Lung (tissue), 12 donors: ENCODE data around the gene FBXO17. TPM values are rescaled to one million over a fixed set of nuclear protein-coding genes. Genes with fewer than 3 reads are reported as not detected.
A peak's percentile ranks its signal among the peaks of the same experiment; 100 is the strongest.

Experiments used
- ATAC-seq: fragments of 200-7000 bp; cut with Tn5 transposase; one replicate; pipeline ENCODE4 v1.9.1; 2020; ENCODE audit warnings: moderate number of reproducible peaks; ENCODE audit not compliant: insufficient read depth, low FRiP score
- DNase-seq, 3 donors: peaks; one replicate each; pipeline ENCODE4 v3.0.0-alpha.2; 2013 to 2017
- H3K27ac ChIP-seq, 2 donors: one replicate each; pipeline ENCODE4 v1.5.1; 2013; ENCODE audit warnings: mild to moderate bottlenecking in 2 of 2, moderate library complexity in 2 of 2, control low read depth in 1 of 2, inconsistent platforms in 1 of 2, low read depth in 1 of 2, low read length in 1 of 2
- H3K27me3 ChIP-seq, 3 donors: one replicate each; pipeline ENCODE4 v1.5.1; 2013; ENCODE audit warnings: low read length in 2 of 3; ENCODE audit not compliant: control insufficient read depth in 3 of 3, insufficient read depth in 3 of 3
- H3K36me3 ChIP-seq, 4 donors: one replicate each; pipeline ENCODE4 v1.5.1; 2013; ENCODE audit warnings: low read length in 4 of 4, mild to moderate bottlenecking in 1 of 4, moderate library complexity in 1 of 4; ENCODE audit not compliant: control insufficient read depth in 4 of 4, insufficient read depth in 4 of 4
- H3K4me1 ChIP-seq, 5 donors: one replicate each; pipeline ENCODE4 v1.5.1; 2013; ENCODE audit warnings: low read length in 5 of 5, mild to moderate bottlenecking in 2 of 5, moderate library complexity in 1 of 5; ENCODE audit not compliant: control insufficient read depth in 5 of 5, insufficient read depth in 5 of 5
- H3K4me3 ChIP-seq: one replicate; pipeline ENCODE4 v1.5.1; 2013; ENCODE audit warnings: mild to moderate bottlenecking, control low read depth, moderate library complexity
- H3K9ac ChIP-seq, 2 donors: one replicate each; pipeline ENCODE4 v1.5.1; 2013; ENCODE audit warnings: low read length in 2 of 2, control low read depth in 1 of 2; ENCODE audit not compliant: insufficient read depth in 1 of 2
- H3K9me3 ChIP-seq, 4 donors: one replicate each; pipeline ENCODE4 v1.5.1; 2013; ENCODE audit warnings: low read length in 3 of 4, mild to moderate bottlenecking in 1 of 4, moderate library complexity in 1 of 4; ENCODE audit not compliant: control insufficient read depth in 4 of 4, insufficient read depth in 3 of 4
- WGBS, 2 donors: extraction: QIAGEN DNeasy Blood & Tissue Kit; methylation state at CpG; one replicate each; pipeline ENCODE4 v1.1.7; 2013; 5-methylcytosine and 5-hydroxymethylcytosine counted together
- polyA plus RNA-seq, 2 donors: library from polyadenylated mRNA; stranded (reverse); fragments of 200-250 nt; gene quantifications; one replicate each; pipeline ENCODE4 v1.2.1, GENCODE V29; 2013
- total RNA-seq, 2 donors: library from RNA; depleted of rRNA in 1 of 2; stranded (reverse); fragments of >200 nt in 1 of 2; gene quantifications; one replicate each; pipeline ENCODE4 v1.2.1, GENCODE V29; 2014 to 2021
- TF ChIP-seq, protein P1 (sequence below): IDR thresholded peaks from 2 replicates; pipeline ENCODE4 v1.5.1; 2012; ENCODE audit warnings: mild to moderate bottlenecking; ENCODE audit errors: control extremely low read depth, extremely low read depth
- donor health status: control.
- donor health status: control.
- donor health status: Bipolar disorder and iron deficiency.
- donor health status: healthy.
- donor health status: DM: yes; HTN: yes; CAD: no.

Gene FBXO17
- total and polyA plus RNA-seq, 4 donors, result 5.1 to 18.8 (median 8.9) TPM

DNA sequence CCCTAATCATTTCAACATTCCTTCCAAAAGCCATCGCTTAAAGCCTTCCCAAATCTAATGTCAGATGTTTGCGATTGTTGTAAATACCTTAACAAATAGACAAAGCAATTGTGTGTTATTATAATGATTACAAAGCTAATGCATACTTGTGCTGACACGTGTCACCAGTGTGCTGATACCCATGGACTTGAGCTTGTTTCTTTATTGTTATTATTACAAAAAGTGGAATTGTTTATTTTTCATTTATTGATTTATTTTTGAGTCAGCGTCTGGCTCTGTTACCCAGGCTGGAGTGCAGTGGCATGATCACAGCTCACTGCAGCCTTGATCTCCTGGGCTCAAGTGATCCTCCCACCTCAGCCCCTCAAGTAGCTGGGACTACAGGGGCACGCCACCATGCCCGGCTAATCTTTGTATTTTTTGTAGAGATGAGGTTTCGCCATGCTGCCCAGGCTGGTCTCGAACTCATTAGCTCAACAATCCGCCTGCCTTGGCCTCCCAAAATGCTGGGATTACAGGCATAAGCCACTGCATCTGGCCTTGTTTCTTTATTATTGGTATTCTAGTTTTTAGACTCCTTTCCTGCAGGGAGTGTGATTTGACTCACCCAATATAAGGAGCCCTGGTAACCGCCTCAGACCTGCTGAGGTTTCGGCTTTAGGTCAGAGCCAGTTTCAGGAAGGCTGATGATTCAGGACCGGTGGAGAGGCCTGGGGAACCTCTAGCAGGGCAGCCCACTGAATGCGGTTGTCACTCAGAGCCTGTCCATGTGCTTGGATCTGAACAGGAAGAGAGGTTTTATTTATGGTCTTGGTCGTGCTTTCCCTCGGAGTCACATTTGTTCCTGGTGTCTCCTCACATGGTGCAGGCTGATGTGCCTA lies 2.1 kb upstream of the FBXO17 start:
- H3K27ac ChIP-seq, result no peak overlapping the region
- no peaks in the 10 kb centered on the region for H3K27me3 ChIP-seq
- DNase-seq, result no peak

DNA sequence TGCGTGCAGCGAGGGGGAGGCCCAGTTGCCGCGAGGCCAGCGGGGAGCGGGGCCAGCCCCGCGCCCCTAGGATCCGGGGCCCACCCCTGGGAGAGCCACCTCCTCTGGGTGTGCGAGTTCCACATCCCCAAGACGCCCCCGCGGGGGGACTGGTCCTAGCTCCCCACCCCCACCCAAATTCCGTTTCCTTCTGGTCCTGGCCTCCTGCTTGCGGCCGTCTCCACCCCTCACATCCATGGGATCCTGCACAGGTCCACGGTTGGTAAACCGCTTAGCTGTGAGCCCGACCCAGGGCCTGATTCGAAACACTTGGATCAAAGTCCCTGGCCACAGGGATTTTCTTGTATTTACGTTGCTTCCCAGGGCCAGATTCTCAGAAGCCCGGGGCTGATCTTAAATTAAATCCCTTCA lies 324 bp upstream of the FBXO17 start:
- TF ChIP-seq, protein P1, sequence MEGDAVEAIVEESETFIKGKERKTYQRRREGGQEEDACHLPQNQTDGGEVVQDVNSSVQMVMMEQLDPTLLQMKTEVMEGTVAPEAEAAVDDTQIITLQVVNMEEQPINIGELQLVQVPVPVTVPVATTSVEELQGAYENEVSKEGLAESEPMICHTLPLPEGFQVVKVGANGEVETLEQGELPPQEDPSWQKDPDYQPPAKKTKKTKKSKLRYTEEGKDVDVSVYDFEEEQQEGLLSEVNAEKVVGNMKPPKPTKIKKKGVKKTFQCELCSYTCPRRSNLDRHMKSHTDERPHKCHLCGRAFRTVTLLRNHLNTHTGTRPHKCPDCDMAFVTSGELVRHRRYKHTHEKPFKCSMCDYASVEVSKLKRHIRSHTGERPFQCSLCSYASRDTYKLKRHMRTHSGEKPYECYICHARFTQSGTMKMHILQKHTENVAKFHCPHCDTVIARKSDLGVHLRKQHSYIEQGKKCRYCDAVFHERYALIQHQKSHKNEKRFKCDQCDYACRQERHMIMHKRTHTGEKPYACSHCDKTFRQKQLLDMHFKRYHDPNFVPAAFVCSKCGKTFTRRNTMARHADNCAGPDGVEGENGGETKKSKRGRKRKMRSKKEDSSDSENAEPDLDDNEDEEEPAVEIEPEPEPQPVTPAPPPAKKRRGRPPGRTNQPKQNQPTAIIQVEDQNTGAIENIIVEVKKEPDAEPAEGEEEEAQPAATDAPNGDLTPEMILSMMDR, result no peak
- peak overlapping the region; percentile 26 to 60 for H3K9ac ChIP-seq

More for the DNA sequence above, 2.1 kb upstream of the FBXO17 start:
- ATAC-seq, result no peak
- TF ChIP-seq, protein P1, result no peak
- 74 to 77% methylated on average over 15 of the region's 15 CpGs for WGBS, 2 donors
- Histone ChIP-seq H3K4me1 (peaks cover 0 to 16% (median 0%) of the 10 kb centered on the region in 5 donors), H3K9ac (no peak overlapping the region), H3K36me3 (no peaks in the 10 kb centered on the region), H3K9me3 (no peaks in the 10 kb centered on the region), H3K4me3 (no peak overlapping the region)

DNA sequence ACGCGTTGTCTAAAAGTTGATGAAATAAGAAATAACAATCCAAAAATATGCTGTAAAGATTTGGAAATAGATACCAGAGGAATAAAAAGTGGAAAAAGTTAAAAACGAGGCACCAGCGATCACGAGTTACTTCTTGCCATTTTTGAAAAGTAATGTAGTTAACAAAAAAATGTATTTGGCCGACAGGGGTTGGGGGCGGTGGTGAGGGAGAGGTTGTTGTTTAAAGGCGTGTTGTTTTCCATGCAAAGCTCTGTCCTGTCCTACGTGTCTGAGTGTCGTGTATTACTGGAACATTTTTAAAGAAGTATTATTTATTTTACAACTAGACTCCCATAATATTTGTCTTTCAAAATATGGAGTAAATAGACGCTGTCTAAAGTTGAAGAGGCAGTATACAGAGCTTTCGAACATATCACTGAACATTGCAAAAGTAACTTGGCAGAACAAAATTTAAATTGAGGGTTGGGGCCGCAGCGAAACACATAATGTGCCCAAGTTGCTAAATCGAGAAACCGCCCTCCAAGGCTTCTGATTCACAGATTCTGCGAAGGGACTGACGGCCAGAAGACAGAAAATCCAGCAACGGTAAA lies 823 bp downstream of the FBXO17 start:
- 53 to 75% methylated on average over 19 of the region's 19 CpGs for WGBS, 2 donors
- no peak for ATAC-seq
- H3K36me3 ChIP-seq, result peaks cover 0 to 6% (median 0%) of the 10 kb centered on the region in 4 donors
- no peaks in the 10 kb centered on the region for H3K27me3 ChIP-seq
- no peaks in the 10 kb centered on the region for H3K9me3 ChIP-seq
- peaks cover 0 to 16% (median 0%) of the 10 kb centered on the region in 5 donors for H3K4me1 ChIP-seq
- TF ChIP-seq, protein P1, result no peak
- DNase-seq, result peak; percentile 51 to 77 (median 73)
- peak overlapping the region; percentile 15 to 59 for H3K9ac ChIP-seq
- peak overlapping the region; percentile 58 for H3K4me3 ChIP-seq
- H3K27ac ChIP-seq, result peak overlapping the region in 1 of 2 donors; percentile 76

More for the DNA sequence above, 324 bp upstream of the FBXO17 start:
- ATAC-seq (no peak), DNase-seq (peak in 2 of 3 donors; percentile 57 to 67)
- Histone ChIP-seq H3K27ac (peak overlapping the region in 1 of 2 donors; percentile 58), H3K4me1 (peaks cover 0 to 16% (median 0%) of the 10 kb centered on the region in 5 donors), H3K36me3 (no peaks in the 10 kb centered on the region), H3K4me3 (peak overlapping the region; percentile 34), H3K27me3 (no peaks in the 10 kb centered on the region), H3K9me3 (no peaks in the 10 kb centered on the region)
- 10 to 26% methylated on average over 16 to 22 of the region's 22 CpGs for WGBS, 2 donors
